ENCODE measurements around the gene DDX24.

Gene DDX24

DNA sequence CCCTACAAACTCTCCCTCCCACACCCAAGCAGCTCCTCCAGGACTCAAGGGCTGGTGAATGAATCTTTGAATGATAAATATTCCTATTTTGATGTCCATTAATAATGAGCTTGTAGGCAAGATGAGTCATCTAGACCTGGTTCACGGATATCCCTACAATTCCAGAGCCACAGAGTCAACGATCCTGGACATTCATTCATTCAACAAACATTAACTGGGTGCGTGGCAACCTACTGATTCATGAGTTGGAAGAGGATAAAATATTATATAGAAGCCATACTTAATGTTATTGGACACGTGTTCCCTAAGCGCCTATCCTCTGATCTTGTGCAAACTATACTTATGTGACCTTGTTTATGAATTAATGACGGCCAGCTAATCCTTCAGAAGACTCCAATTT lies 55.3 kb downstream of the DDX24 start:
- TF ChIP-seq TAF1 (IDR thresholded peaks at IDR 0.05; ENCODE audit: low read depth) (no peak), RAD21 (IDR thresholded peaks at IDR 0.05; ENCODE audit: low read depth) (no peak), CREB1 (IDR thresholded peaks at IDR 0.05; ENCODE audit: low read depth) (no peak), TCF12 (IDR thresholded peaks at IDR 0.05; ENCODE audit: low read depth) (no peak), FOXM1 (IDR thresholded peaks at IDR 0.05; ENCODE audit: borderline replicate concordance, low read depth) (no peak), TEAD4 (IDR thresholded peaks at IDR 0.05) (no peak), ZBTB7A (IDR thresholded peaks at IDR 0.05; ENCODE audit: low read depth) (no peak), YY1 (IDR thresholded peaks at IDR 0.05; ENCODE audit: low read depth) (no peak), EP300 (IDR thresholded peaks at IDR 0.05; ENCODE audit: borderline replicate concordance) (no peak), CEBPB (IDR thresholded peaks at IDR 0.05) (no peak), NFIC (IDR thresholded peaks at IDR 0.05) (no peak), EGR1 (IDR thresholded peaks at IDR 0.05) (no peak)
- TF ChIP-seq, protein P1, sequence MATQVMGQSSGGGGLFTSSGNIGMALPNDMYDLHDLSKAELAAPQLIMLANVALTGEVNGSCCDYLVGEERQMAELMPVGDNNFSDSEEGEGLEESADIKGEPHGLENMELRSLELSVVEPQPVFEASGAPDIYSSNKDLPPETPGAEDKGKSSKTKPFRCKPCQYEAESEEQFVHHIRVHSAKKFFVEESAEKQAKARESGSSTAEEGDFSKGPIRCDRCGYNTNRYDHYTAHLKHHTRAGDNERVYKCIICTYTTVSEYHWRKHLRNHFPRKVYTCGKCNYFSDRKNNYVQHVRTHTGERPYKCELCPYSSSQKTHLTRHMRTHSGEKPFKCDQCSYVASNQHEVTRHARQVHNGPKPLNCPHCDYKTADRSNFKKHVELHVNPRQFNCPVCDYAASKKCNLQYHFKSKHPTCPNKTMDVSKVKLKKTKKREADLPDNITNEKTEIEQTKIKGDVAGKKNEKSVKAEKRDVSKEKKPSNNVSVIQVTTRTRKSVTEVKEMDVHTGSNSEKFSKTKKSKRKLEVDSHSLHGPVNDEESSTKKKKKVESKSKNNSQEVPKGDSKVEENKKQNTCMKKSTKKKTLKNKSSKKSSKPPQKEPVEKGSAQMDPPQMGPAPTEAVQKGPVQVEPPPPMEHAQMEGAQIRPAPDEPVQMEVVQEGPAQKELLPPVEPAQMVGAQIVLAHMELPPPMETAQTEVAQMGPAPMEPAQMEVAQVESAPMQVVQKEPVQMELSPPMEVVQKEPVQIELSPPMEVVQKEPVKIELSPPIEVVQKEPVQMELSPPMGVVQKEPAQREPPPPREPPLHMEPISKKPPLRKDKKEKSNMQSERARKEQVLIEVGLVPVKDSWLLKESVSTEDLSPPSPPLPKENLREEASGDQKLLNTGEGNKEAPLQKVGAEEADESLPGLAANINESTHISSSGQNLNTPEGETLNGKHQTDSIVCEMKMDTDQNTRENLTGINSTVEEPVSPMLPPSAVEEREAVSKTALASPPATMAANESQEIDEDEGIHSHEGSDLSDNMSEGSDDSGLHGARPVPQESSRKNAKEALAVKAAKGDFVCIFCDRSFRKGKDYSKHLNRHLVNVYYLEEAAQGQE (IDR thresholded peaks at IDR 0.05; ENCODE audit: low read depth): no peak
- TF ChIP-seq, protein P2, sequence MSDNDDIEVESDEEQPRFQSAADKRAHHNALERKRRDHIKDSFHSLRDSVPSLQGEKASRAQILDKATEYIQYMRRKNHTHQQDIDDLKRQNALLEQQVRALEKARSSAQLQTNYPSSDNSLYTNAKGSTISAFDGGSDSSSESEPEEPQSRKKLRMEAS (IDR thresholded peaks at IDR 0.05): no peak
- TF ChIP-seq, protein P3, sequence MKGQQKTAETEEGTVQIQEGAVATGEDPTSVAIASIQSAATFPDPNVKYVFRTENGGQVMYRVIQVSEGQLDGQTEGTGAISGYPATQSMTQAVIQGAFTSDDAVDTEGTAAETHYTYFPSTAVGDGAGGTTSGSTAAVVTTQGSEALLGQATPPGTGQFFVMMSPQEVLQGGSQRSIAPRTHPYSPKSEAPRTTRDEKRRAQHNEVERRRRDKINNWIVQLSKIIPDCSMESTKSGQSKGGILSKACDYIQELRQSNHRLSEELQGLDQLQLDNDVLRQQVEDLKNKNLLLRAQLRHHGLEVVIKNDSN (IDR thresholded peaks at IDR 0.05): no peak

DNA sequence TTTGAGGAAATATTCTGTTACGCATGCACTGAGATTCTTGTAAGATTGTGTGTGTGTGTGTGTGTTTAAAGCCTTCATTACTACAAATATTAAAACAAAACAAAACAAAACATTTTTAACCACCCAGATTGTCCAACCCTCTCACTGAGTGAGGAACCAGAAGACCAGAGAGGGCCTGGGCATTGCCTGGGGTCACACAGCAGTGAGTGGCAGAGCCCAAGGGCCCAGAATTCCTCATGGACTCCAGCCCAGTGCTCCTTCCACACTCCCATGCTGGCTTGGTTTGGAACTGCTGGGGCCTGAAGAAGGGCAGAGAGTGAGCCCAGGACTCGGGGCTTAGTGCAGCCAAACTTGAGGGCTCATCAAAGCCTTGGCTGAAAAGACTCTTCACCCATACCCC lies 56.5 kb downstream of the DDX24 start:
- TF ChIP-seq CEBPB (IDR thresholded peaks at IDR 0.05): no peak
- no peak for TF ChIP-seq EP300 (IDR thresholded peaks at IDR 0.05; ENCODE audit: borderline replicate concordance)
- no peak for TF ChIP-seq RAD21 (IDR thresholded peaks at IDR 0.05; ENCODE audit: low read depth)
- TF ChIP-seq EGR1 (IDR thresholded peaks at IDR 0.05): no peak
- TF ChIP-seq TCF12 (IDR thresholded peaks at IDR 0.05; ENCODE audit: low read depth): no peak
- TF ChIP-seq, protein P1 (IDR thresholded peaks at IDR 0.05; ENCODE audit: low read depth): no peak
- TF ChIP-seq CREB1 (IDR thresholded peaks at IDR 0.05; ENCODE audit: low read depth): no peak
- no peak for TF ChIP-seq ZBTB7A (IDR thresholded peaks at IDR 0.05; ENCODE audit: low read depth)
- TF ChIP-seq FOXM1 (IDR thresholded peaks at IDR 0.05; ENCODE audit: borderline replicate concordance, low read depth): no peak
- TF ChIP-seq, protein P3 (IDR thresholded peaks at IDR 0.05): no peak
- no peak for TF ChIP-seq TEAD4 (IDR thresholded peaks at IDR 0.05)
- no peak for TF ChIP-seq YY1 (IDR thresholded peaks at IDR 0.05; ENCODE audit: low read depth)
- no peak for TF ChIP-seq TAF1 (IDR thresholded peaks at IDR 0.05; ENCODE audit: low read depth)
- TF ChIP-seq, protein P2 (IDR thresholded peaks at IDR 0.05): no peak
- TF ChIP-seq NFIC (IDR thresholded peaks at IDR 0.05): no peak

DNA sequence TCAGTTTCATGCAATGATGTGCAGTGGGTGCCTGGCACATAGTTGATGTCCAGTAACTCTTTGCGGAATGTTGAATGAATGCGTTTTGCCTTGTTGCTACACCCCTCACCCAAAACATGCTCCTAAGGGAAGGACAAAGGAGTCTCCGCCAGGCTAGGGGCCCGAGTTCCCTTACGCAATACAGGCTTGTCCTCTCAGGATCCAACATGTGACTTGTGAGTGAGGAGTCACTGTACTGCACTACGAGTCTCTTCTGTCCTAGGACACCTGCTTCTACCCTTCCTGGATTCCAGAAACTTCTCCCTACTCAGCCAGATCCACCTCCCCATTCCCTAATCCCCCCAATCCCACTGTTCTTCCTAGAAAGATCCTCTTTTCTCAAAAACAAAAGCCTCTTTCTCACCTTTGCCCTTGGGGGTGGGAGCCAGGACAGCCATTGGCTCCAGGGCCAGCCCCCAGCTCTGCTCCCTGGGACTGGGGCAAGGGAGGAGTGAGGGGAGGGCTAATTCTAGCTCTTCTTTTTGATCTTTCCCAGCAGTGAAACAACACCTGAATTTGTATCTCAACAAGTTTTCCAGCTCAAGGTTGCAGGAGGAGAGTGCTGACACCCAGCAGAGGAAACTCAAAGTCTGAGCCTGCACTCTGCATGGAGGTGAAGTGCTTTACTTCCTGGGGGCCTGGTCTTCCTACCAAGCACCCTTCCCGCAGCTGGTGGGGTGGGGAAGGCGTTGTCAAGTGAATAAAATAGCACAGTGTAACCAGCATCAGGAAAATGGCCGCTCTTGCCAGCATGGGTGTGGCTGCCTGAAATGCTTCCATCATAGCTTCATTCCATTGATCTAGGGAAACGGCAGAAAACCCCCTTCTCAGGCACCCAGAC lies 58.2 kb downstream of the DDX24 start:
- TF ChIP-seq CEBPB (IDR thresholded peaks at IDR 0.05): 0 out of 2 replicates have a peak, but pooled peaks have one; percentile 13
- TF ChIP-seq, protein P2 (IDR thresholded peaks at IDR 0.05): no peak

DNA sequence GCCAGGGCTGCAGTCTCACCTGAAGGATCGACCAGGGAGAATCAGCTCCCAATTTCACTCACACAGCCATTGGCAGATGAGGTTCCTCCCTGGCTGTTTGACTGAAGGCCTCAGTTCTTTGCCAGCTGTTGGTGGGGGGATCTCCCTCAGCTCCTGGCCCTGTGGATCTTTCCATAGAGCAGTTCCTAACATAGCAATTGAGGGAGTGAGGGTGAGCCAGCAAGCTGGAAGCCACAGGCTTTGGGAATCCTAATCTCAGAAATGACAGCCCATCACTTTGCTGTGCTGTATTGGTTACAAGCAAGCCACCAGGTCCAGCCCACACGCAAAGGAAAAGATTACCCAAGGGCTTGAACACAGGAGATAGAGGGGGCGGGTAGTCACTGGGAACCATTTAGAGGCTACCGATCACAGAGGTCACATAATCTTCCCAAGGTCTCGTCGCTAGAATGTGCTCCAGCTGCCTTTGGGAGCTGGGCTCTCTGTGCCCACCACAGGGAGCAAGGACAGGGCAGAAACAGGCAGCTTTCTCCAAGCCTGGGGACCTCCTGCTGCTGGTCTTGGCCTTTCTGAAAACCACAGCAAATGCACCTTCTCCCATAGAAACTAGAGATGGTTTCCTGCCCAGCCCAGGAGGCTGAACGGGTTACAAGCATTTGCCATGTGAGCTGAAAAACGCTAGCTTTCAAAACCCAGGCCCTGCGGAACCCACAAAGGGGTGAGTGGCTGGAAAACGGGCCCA lies 59.4 kb downstream of the DDX24 start:
- TF ChIP-seq, protein P3 (IDR thresholded peaks at IDR 0.05): no peak
- TF ChIP-seq, protein P2 (IDR thresholded peaks at IDR 0.05): no peak
- TF ChIP-seq, protein P1 (IDR thresholded peaks at IDR 0.05; ENCODE audit: low read depth): no peak
- no peak for TF ChIP-seq EP300 (IDR thresholded peaks at IDR 0.05; ENCODE audit: borderline replicate concordance)
- no peak for TF ChIP-seq FOXM1 (IDR thresholded peaks at IDR 0.05; ENCODE audit: borderline replicate concordance, low read depth)
- TF ChIP-seq ZBTB7A (IDR thresholded peaks at IDR 0.05; ENCODE audit: low read depth): no peak
- no peak for TF ChIP-seq TEAD4 (IDR thresholded peaks at IDR 0.05)
- no peak for TF ChIP-seq CEBPB (IDR thresholded peaks at IDR 0.05)
- TF ChIP-seq CREB1 (IDR thresholded peaks at IDR 0.05; ENCODE audit: low read depth): no peak
- no peak for TF ChIP-seq NFIC (IDR thresholded peaks at IDR 0.05)
- TF ChIP-seq EGR1 (IDR thresholded peaks at IDR 0.05): no peak
- no peak for TF ChIP-seq YY1 (IDR thresholded peaks at IDR 0.05; ENCODE audit: low read depth)
- TF ChIP-seq TAF1 (IDR thresholded peaks at IDR 0.05; ENCODE audit: low read depth): no peak
- TF ChIP-seq TCF12 (IDR thresholded peaks at IDR 0.05; ENCODE audit: low read depth): no peak
- TF ChIP-seq RAD21 (IDR thresholded peaks at IDR 0.05; ENCODE audit: low read depth): no peak

Data from Ishikawa (cell line).